NT2/D1 (cell line): ENCODE measurements around the gene RTEL1.
A peak's percentile ranks its signal among the peaks of the same experiment; 100 is the strongest.
"Not testable (repeated sequence)": the region's sequence is repeated elsewhere in the genome, so short reads cannot be mapped to it uniquely, and the experiment has no call there.

ENCODE experiments used
- DNase-seq: peaks from one replicate; pipeline ENCODE4 v3.0.0-alpha.2; 2011; ENCODE audit warnings: low read depth, low spot score
- H3K27me3 ChIP-seq: 2 replicates; pipeline ENCODE4 v1.6.0; 2011; ENCODE audit warnings: mild to moderate bottlenecking; ENCODE audit not compliant: insufficient read length, insufficient read depth
- H3K36me3 ChIP-seq: 2 replicates; pipeline ENCODE4 v1.6.1; 2011; ENCODE audit warnings: mild to moderate bottlenecking, low read length, mixed read lengths; ENCODE audit not compliant: insufficient read depth, insufficient read length
- H3K4me1 ChIP-seq: 2 replicates; pipeline ENCODE4 v1.5.1; 2011; ENCODE audit not compliant: insufficient read depth, insufficient read length
- H3K4me3 ChIP-seq: 2 replicates; pipeline ENCODE4 v1.5.1; 2011; ENCODE audit warnings: low read depth; ENCODE audit not compliant: insufficient read length
- H3K9ac ChIP-seq: 2 replicates; pipeline ENCODE4 v1.6.0; 2011; ENCODE audit warnings: low read depth; ENCODE audit not compliant: insufficient read length
- H3K9me3 ChIP-seq: 2 replicates; pipeline ENCODE4 v1.5.1; 2011; ENCODE audit warnings: mild to moderate bottlenecking, low read length; ENCODE audit not compliant: insufficient read depth
- SUZ12 ChIP-seq: IDR thresholded peaks from 2 replicates; pipeline ENCODE4 v1.6.1; 2011; ENCODE audit not compliant: insufficient read length, insufficient read depth; ENCODE audit errors: extremely low read depth
- YY1 ChIP-seq: IDR thresholded peaks from 2 replicates; pipeline ENCODE4 v1.6.1; 2011; ENCODE audit not compliant: insufficient read length, insufficient read depth
- ZNF274 ChIP-seq: IDR thresholded peaks from 2 replicates; pipeline ENCODE4 v1.6.1; 2011; ENCODE audit warnings: mild to moderate bottlenecking, low read depth, low read length

The RTEL1 gene

DNA sequence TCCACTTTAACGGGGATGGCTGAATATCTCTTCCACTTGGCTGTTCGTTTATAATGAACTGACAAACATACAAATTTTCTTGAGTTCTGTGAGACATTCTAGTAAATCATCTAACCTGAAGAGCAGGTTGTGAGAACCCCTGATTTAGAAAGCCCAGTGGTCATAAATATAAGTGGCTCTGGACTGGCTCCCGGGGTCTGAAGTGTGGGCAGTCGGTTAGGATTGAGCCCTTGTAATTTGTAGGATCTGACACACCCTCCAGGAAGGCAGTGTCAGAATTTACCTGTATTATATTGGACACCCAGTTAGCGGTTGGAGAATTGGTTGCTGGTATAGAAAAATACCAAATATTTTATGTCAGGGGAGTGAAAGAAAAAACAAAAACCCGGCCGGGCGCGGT, 24.4 kb upstream of the RTEL1 start:
- peaks cover 9% of the 10 kb centered on the region for H3K4me1 ChIP-seq
- no peak for DNase-seq
- H3K4me3 ChIP-seq: no peak overlapping the region

DNA sequence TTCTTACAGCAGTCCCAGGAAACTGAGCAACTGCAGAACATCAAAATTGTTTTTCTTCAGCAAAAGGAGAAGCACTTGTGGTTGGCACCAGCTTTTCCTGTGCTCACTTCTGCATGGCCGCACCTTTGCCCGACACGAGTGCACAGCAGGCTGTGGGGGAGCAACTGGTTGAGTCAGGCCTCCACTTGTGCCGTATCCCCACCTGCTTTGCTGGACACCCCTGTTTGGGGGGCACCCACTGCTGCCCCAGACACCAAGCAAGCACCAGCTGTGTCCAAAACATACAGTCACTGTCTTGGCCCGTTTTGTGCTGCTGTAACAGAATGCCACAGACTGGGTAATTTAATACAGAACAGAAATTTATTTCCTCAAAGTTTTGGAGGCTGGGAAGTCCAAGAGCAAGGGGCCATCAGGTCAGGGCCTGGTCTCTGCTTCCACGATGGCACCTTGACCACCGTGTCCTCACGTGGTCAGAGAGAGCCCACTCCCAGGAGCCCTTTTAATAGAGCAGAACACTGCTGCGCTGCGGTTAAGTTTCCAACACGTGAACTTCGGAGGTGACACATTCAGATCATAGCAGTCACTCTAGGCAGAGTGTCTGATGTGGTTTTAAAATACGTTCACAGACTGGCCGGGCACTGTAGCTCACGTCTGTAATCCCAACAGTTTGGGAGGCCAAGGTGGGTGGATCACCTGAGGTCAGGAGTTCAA, 22.5 kb upstream of the RTEL1 start:
- Histone ChIP-seq H3K9me3 (no peaks in the 10 kb centered on the region), H3K9ac (no peak overlapping the region), H3K4me1 (peaks cover 17% of the 10 kb centered on the region), H3K27me3 (no peaks in the 10 kb centered on the region), H3K36me3 (no peaks in the 10 kb centered on the region), H3K4me3 (no peak overlapping the region)
- DNase-seq: no peak
- TF ChIP-seq SUZ12 (no peak), ZNF274 (no peak), YY1 (no peak)

More for the DNA sequence above, 24.4 kb upstream of the RTEL1 start:
- Histone ChIP-seq H3K27me3 (no peaks in the 10 kb centered on the region), H3K36me3 (no peaks in the 10 kb centered on the region), H3K9ac (no peak overlapping the region), H3K9me3 (no peaks in the 10 kb centered on the region)
- TF ChIP-seq YY1 (no peak), ZNF274 (no peak), SUZ12 (no peak)

DNA sequence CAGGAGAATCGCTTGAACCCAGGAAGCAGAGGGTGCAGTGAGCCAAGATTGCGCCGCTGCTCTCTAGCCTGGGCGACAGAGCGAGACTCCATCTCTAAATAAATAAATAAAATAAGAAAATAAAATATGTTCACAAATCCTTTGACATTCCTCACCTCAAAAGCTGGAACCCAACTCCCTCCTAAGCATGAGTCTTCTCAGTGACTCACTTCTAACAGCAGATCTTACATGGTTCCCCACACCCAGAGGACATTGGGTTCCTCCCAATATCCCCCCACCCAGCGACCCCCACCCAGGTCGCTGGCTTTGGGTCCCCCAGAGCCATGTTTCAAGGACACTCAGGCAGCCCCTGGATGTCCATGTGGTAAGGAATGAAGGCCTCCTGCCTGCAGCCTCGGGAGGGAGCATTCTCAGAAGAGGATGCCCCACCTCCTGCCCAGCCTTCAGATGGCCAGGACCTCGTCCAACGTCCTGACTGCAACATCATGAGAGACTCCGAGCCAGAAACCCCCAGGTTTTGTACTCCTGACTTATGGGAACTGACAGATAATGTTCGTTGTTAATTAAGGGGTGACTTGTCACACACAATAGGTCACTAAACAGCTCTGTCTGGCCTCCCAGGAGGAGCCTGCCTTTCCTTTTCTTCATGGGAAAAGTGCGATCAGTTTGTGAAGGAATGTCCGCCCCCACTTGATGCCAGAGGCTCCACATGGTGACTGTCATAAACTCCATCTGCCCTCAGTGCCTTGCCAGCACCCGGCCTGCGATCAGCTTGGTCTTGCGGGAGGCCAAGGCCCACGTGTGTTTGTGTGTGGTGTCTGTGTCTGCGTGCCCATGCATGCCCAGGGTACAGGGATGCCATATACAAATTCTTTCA, 21.1 kb upstream of the RTEL1 start:
- DNase-seq: no peak
- TF ChIP-seq YY1 (no peak), SUZ12 (no peak), ZNF274 (no peak)

DNA sequence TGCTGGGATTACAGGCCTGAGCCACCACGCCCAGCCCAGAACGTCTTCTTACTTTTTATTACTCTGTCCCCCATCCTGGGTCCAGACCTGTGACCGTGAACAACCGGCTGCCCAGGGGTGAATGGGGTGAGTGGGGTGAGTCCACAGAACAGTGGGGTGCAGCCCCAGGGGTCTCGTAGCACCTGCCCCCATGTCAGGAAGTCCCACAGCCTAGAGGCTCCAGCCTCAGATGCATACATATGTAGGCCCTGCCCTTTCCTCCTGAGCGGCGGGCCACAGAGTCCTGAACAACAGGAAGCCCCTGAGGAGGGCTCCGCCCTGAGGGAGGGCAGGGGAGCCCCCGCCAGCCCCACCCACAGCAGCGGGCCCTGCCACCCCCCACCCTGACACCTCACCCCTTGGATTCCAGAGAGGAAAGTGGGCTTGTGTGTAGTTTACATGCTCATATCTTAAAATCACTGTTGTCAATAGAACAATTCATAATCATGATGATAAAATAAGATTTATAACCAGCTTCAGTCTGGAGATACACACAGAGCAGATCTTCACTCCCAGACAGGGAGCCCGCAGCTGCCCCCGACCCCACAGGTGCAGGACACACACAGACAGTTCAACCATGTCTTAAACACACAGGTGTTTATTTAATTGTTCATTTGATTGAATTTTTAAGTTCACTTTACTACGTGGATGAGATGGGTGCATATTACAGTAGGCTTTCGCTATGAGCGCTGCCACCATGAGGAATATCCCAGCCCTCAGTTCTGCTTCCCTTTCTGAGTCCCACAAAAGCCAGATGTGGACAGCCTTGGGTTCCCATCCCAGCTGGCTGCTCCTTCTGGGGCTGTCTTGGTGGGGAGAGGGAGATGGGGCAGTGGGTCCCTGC, 18.8 kb upstream of the RTEL1 start:
- H3K27me3 ChIP-seq: no peaks in the 10 kb centered on the region
- DNase-seq: no peak
- peaks cover 28% of the 10 kb centered on the region for H3K4me1 ChIP-seq
- H3K36me3 ChIP-seq: peaks cover 2% of the 10 kb centered on the region
- TF ChIP-seq ZNF274 (no peak), SUZ12 (no peak), YY1 (no peak)
- H3K9me3 ChIP-seq: no peaks in the 10 kb centered on the region
- no peak overlapping the region for H3K9ac ChIP-seq
- no peak overlapping the region for H3K4me3 ChIP-seq

More for the DNA sequence above, 21.1 kb upstream of the RTEL1 start:
- Histone ChIP-seq H3K4me1 (peaks cover 17% of the 10 kb centered on the region), H3K4me3 (no peak overlapping the region), H3K9me3 (no peaks in the 10 kb centered on the region), H3K27me3 (no peaks in the 10 kb centered on the region), H3K36me3 (no peaks in the 10 kb centered on the region), H3K9ac (peak overlapping the region; percentile 15)

DNA sequence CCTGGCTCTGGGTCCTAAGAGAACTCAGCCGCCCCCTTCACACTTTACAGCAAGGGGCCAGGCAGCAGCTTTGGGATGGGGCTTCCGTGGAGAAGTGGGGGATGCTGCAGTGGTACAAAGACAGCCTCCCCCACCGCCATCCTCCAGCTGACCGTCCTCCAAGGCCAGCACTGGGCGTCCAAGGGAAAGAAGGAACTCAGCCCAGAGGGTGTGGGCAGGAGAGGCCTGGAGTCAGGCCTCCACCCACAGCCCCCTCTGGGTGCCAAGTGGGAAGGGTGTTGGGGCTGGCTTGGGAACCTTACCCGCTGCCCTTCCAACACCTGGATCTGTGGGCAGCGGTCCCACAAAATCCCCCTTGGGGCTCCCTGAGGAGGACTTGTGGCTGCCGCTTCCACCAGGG, 18.0 kb upstream of the RTEL1 start:
- Histone ChIP-seq H3K4me3 (no peak overlapping the region), H3K9me3 (no peaks in the 10 kb centered on the region), H3K9ac (no peak overlapping the region), H3K27me3 (no peaks in the 10 kb centered on the region), H3K4me1 (peaks cover 28% of the 10 kb centered on the region), H3K36me3 (peaks cover 2% of the 10 kb centered on the region)
- no peak for TF ChIP-seq ZNF274
- no peak for TF ChIP-seq YY1
- TF ChIP-seq SUZ12: no peak
- no peak for DNase-seq

DNA sequence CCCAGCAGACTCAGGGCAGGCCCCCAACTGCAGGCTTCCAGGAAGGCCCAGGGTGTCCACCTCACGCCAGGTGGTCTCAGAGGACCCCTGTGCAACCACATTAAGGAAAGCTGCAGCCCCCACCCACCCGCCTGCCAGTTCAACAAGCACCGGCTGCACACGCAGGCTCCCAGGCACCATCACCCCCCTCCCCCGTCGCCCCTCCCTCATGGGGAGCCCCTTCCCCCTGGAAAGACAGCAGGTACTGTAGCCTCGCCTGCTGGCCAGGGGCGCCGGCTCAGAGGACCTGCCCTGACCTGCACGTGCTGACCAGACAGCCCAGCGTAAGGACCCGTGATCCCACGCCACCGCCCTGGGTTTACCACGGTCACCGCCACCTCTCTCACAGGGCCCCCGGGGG, 17.4 kb upstream of the RTEL1 start:
- not testable (repeated sequence) for H3K4me3 ChIP-seq, H3K9me3 ChIP-seq, H3K27me3 ChIP-seq, H3K36me3 ChIP-seq, H3K9ac ChIP-seq, DNase-seq
- H3K4me1 ChIP-seq: peaks cover 28% of the 10 kb centered on the region
